GM18499 (cell line): ENCODE data around the gene SOX30.
"Not testable (repeated sequence)": the region's sequence is repeated elsewhere in the genome, so short reads cannot be mapped to it uniquely, and the experiment has no call there.

Source experiments
- ATAC-seq: cut with Tn5 transposase; IDR thresholded peaks from one replicate; pipeline ENCODE4 v1.9.1; 2021; ENCODE audit warnings: moderate number of reproducible peaks; ENCODE audit not compliant: insufficient read depth, unreplicated experiment

Gene SOX30

GRCh38 chr5:157652377-157652692 is at the start of gene SOX30:
SOX30 (minus strand) TSS chr5:157652438; CDS start chr5:157652078, 360 bp downstream.
- no peak for ATAC-seq

GRCh38 chr5:157698674-157699073 is 46.4 kb upstream of the SOX30 start:
- not testable (repeated sequence) for ATAC-seq

GRCh38 chr5:157696154-157696553 is 43.9 kb upstream of the SOX30 start:
- ATAC-seq = not testable (repeated sequence)

- ATAC-seq = not testable (repeated sequence)
Measured at GRCh38 chr5:157693816-157694215, 41.6 kb upstream of the SOX30 start.

- no peak for ATAC-seq
Measured at GRCh38 chr5:157690690-157691433, 38.6 kb upstream of the SOX30 start.

GRCh38 chr5:157689942-157690689 is 37.9 kb upstream of the SOX30 start:
- ATAC-seq = no peak

GRCh38 chr5:157687198-157687554 is 34.9 kb upstream of the SOX30 start:
- no peak for ATAC-seq

- not testable (repeated sequence) for ATAC-seq
Measured at GRCh38 chr5:157686276-157687197, 34.3 kb upstream of the SOX30 start.

GRCh38 chr5:157682257-157682656 is 30.0 kb upstream of the SOX30 start:
- no peak for ATAC-seq

- no peak for ATAC-seq
Measured at GRCh38 chr5:157681048-157681447, 28.8 kb upstream of the SOX30 start.

- no peak for ATAC-seq
Measured at GRCh38 chr5:157680239-157680638, 28.0 kb upstream of the SOX30 start.

GRCh38 chr5:157679801-157680200 is 27.6 kb upstream of the SOX30 start:
- ATAC-seq = no peak

- ATAC-seq = no peak
Measured at GRCh38 chr5:157677931-157678330, 25.7 kb upstream of the SOX30 start.

GRCh38 chr5:157674351-157674750 is 22.1 kb upstream of the SOX30 start:
- not testable (repeated sequence) for ATAC-seq

- no peak for ATAC-seq
Measured at GRCh38 chr5:157672976-157673375, 20.7 kb upstream of the SOX30 start.

GRCh38 chr5:157671592-157672330 is 19.5 kb upstream of the SOX30 start:
- no peak for ATAC-seq

GRCh38 chr5:157670662-157671591 is 18.7 kb upstream of the SOX30 start, which contains the start of gene C5orf52:
C5orf52 (plus strand) TSS chr5:157671533; CDS start chr5:157671615, 82 bp downstream.
- ATAC-seq = no peak

GRCh38 chr5:157669701-157670097 is 17.5 kb upstream of the SOX30 start:
- no peak for ATAC-seq

GRCh38 chr5:157668356-157668755 is 16.1 kb upstream of the SOX30 start:
- ATAC-seq = no peak
